Measurements from ENCODE around the gene CTNNA1.
A peak's percentile ranks its signal among the peaks of the same experiment; 100 is the strongest.
"Not testable (repeated sequence)": the region's sequence is repeated elsewhere in the genome, so short reads cannot be mapped to it uniquely, and the experiment has no call there.

CTNNA1 gene

DNA sequence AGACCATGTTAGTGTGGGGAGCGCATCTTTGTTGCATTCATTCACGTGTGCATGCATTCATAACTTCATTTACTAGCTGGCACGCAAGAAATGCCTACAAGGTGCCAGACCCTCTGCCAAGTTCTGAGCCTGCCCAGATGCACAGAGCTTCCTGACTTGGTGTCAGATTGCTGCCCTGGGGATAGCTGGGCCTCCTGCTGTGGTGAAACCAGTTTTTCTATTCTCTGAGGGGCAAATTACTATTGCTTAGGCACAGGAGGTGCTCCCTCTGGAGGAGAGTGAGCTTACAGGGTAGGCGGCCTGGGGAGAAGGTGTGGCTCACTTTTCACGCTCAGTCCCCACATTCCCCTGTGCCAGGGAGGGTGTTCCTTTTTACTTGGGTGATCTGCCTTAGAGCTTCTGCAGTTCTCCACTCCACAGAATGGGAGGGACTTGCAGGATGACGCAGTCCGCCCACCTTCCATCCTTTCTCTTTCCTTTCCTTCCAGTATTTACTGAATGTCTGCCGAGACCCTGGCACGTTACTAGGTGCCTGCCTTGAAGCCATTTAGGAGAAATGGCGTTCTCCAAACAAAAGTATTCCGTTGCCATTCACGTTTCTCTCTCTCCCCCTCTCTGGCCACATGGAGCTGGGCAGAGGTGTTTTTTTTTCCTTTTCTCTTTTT is 27.9 kb upstream of the CTNNA1 start:
- no peak for DNase-seq

DNA sequence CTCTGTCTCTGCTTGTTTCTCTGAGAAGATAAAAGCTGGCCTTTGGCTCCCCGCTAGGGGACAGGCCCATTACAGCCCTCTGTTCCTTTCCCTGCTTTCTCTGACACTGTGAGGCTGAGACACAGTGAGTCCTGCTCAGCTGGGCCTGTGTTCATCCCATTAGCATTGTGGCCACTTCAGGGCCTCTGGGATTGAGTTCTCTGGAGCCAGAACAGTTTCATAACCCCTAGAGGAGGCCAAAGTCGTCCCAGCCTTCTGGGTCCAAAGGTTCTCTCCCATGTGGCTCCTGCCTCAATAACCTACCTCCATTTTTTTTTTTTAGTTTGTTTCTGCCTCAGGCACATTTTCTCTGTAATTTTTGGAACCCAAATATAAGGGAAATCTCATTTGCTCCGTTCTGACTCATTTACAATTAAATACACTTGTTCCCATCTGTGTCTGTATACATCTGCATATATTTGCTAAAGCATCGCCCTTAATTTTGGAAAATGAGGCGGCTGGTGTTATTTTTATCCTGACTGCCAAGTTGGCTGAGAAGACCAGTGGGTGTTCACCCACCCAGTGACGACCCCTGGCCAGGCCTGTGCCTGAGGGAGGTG is 27.3 kb upstream of the CTNNA1 start:
- DNase-seq: no peak

DNA sequence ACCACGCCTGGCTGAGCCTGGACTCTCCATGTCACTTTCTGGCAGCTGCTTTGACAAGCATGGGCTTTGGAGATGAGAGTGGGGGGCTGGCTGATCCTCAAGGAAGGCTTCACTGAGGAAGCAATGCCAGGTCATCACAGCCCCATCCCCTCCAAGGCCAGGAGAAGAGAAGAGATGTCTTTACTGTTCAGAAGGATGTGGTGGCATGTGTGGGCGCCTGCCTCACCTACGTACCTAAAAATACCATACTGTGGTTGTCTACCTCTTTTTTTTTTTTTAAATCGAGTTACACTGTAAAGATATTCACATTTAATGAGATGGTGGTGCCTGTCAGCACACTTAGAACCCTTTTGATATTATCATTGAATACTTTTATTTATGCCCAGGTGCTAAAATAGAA is 26.4 kb upstream of the CTNNA1 start:
- no peak for DNase-seq

DNA sequence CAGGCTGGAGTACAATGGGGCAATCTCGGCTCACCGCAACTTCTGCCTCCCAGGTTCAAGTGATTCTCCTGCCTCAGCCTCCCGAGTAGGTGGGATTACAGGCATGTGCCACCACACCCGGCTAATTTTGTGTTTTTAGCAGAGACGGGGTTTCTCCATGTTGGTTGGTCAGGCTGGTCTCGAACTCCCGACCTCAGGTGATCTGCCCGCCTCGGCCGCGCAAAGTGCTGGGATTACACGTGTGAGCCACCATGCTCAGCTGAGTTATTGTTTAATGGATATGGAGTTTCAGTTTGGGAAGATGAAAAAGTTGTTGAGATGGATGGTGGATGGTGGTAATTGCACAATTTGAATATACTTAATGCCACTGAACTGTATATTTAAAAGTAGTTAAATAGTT is 22.7 kb upstream of the CTNNA1 start:
- DNase-seq: not testable (repeated sequence)

DNA sequence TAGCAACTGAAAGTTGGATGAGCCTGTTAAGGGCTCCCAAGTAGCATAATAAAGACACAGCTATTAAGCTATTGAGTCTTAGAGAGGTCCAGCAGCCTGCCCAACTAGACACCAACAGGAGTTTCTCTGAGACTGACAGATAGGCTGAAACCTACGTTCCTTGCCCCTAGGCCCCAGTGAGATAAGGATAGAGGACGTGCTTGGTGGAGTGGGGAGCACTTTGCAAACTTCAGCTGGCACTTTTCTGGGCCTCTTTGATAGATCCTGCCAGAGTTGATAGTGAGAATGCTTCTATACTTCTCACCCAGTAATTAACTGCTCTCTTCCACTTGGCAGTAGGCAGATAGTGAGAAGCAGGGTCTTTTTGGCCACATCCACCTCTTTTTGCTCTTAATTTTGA is 20.8 kb upstream of the CTNNA1 start:
- DNase-seq: no peak

DNA sequence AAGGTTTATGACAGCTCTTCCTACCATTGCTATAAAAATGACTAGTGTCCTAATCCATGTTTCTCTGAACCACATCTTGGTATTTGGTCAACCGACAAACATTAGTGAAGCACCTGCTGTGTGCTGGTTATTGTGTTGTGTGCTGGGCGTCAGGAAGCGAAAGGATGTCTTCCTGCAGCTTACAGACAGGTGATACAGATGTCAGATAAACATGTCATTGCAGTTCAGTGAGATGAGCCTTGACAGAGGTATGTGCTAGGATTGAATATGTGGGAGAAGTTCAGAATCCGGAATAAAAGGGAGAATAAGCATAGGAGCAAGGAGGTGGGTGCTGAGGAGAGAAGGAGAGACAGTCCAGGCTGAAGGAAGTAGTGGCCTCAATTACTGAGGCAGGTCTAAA is 20.3 kb upstream of the CTNNA1 start:
- no peak for DNase-seq

DNA sequence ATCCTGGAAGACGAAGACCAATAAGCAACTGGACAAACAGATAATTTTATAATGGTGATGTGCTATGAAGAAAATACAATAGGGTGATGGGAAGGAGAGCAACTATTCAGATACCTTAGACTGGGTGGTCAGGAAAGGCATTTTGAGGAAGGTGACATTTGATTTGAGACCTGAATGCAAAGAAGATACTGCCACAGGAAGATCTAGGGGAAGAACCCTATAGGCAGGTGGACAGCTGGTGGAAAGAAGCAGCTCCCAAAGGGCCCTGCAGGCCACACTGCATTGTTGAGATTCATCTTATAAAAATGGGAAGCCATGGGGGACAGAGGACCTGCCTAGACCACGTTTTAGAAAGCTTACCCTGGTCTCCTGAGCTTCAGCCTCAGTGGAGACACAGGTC is 19.7 kb upstream of the CTNNA1 start:
- no peak for DNase-seq

DNA sequence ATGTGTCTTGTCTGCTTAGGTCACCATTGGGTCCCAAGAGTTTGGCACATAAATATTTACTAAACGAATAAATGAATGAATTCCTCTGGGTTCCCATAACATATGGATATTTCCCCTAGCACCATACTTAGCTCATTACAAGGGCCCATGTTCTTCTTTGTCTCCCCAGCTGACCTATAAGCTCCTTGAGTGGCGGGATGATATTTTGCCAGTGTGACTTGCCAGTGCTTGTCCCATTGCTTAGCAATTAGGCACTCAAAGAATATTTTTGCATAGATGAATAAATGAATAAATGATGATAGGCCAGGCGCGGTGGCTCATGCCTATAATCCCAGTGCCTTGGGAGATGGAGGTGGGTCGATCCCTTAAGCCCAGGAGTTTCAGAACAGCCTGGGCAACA is 16.9 kb upstream of the CTNNA1 start:
- no peak for DNase-seq

DNA sequence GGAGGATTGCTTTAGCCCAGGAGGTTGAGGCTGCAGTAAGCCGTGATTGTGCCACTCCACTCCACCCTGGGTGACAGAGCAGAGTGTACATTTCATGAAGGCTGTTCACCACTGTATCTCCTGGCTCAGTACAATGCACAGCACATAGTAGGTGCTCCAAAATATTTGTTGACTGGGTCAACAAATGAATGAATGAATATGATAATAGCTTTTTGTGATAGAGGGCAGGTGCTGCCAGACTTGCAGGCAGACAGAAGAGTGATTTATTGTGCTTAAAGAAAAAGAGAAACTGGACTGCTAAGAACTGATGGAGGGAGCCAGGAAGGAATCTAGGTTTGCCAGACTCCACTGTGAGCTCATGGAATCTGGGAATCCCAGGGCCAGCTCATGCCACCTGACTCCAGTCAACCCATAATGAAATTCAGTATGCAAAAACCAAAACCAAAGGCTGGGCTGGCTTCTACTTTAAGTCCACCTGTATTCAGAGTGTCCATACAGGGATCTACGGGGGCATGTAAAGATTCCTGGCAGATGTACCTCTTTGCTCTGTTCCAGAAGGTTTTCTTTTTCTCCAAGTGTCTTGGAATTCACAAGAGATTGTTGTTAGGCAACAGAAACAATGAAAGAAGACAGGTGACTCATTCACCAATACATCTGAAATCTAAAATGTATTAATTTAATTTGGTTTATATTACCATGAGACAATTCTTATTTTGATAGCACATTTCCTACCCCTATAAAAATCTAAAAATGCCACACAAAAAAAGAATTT is 15.5 kb upstream of the CTNNA1 start:
- DNase-seq: no peak

DNA sequence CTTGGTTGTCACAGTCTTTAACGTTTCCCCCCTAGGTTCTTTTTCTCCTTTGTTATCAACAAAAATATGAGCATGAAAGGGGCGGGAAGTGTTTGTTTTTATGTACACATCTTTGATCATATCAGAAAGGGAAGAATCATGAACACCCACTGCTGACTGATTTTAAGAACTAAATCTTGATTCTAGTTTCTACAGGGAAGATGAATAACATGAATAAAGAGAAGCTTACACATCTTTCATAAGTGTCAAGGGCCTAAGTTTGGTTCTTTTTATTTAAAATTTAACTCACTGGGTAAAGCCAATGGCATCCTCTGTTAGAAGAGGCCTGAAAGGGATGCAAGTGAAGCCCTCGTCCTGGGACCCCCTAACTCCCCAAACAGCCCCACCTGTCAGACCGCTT is 14.8 kb upstream of the CTNNA1 start:
- no peak for DNase-seq

DNA sequence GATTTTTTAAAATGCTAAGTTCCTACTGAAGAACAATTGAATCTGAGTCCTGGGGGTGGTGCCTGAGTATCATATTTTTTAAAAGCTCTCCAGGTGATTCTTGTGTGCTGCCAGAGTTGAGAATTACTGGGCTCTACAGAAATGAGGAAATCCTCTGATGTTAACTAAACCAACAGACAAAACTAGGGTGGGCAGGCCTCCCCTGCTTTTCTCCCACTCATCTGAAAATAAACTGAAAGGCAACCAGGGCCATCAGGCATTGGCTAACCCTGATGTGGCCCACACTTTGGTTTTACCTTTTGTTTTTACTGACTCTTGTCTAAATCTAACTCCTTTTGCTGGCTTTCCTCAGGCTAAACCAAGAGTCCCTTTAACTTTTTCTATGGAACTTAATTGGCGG is 13.3 kb upstream of the CTNNA1 start:
- no peak for DNase-seq

DNA sequence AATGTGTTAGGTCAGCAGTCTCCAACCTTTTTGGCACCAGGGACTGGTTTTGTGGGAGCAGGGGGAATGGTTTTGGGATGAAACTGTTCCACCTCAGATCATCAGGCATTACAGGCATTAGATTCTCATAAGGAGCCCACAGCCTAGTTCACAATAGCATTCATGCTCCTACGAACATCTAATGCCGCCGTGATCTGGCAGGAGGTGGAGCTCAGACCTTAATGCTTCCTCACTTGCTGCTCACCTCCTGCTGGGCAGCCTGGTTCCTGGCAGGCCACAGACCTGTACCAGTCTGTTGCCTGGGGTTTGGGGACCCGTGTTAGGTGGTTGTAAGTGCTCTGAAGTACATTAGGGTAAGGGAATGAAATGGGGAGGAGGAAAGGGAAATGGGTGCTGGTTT is 9.7 kb upstream of the CTNNA1 start:
- peak; percentile 52 for DNase-seq

DNA sequence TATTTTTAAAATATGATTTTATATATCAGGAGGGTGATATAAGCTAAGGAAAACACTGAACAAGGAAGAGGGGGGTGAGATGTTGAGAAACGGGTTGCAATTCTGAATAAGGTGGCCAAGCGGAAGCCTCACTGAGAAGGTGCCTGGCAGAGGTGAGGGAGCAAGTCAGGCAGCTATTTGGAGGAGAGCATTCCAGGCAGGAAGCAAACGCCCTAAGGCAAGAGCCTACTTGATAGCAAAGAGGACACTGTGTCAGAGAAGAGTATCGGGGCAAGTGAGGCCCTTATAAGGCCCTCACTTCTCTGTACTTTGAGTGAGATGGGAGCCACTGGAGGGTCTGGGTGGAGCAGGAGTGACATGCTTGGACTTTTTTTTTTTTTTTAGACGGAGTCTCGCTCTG is 8.0 kb upstream of the CTNNA1 start:
- DNase-seq: peak; percentile 17

DNA sequence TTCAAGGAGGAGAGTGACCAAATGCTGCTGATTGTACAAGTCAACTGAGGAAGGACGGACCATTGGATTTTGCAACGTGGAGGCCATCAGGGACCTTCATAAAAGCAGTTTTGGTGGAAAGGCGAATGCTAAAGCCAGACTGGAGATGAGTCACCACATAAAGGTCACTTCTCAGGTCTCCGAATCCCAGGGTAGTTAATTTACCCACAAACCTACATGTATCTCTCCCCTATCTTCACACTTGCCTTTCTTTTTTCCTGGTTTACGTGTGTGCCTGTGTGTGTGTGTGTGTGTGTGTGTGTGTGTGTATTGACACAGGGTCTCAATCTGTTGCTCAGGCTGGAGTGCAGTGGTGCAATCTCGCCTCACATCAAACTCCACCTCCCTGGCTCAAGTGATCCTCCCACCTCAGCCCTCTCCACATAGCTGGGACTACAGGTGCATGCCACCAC is 4.6 kb upstream of the CTNNA1 start:
- no peak for DNase-seq

DNA sequence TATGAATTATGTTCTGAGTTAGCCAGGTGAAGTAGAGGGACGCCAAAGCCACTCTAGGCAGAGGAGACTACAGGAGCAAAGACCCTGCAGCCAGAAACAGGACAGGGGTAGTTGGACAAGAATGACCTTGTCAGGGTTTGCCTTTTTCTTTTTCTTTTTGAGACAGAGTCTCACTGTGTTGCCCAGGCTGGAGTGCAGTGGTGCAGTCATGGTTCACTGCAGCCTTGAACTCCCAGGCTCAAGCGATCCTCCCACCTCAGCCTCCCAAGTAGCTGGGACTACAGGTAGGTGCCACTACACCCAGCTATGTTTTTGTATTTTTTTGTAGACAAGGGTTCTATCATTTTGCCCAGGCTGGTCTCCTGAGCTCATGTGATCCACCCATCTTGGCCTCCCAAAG is 1.9 kb upstream of the CTNNA1 start:
- not testable (repeated sequence) for DNase-seq

DNA sequence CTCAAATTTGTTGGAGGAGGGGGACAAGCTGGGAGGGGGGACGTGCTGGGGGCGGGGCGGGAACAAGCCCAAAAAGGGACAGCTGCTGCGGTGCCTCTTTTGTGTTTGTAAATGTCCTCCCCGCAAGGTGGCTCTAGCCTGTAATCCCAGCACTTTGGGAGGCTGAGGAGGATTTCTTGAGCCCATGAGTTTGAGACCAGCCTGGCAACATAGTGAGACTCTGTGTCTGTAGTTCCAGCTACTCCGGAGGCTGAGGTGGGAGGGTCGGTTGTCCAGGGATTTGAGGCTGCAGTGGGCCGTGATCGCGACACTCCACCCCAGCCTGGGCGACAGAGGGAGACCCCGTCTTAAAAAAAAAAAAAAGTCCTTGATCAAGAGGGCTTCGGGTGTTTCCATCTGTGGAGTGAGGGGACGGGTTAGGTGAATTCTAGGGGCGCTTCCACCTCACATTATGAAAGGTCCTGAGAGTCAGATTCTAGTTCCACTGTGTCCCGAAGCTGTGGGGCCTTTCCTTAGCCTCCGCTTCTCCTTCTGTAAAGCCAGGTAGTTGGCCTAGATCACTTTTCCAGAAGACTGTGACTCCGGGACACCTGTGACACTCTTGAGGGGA is 779 bp upstream of the CTNNA1 start:
- no peak for DNase-seq

DNA sequence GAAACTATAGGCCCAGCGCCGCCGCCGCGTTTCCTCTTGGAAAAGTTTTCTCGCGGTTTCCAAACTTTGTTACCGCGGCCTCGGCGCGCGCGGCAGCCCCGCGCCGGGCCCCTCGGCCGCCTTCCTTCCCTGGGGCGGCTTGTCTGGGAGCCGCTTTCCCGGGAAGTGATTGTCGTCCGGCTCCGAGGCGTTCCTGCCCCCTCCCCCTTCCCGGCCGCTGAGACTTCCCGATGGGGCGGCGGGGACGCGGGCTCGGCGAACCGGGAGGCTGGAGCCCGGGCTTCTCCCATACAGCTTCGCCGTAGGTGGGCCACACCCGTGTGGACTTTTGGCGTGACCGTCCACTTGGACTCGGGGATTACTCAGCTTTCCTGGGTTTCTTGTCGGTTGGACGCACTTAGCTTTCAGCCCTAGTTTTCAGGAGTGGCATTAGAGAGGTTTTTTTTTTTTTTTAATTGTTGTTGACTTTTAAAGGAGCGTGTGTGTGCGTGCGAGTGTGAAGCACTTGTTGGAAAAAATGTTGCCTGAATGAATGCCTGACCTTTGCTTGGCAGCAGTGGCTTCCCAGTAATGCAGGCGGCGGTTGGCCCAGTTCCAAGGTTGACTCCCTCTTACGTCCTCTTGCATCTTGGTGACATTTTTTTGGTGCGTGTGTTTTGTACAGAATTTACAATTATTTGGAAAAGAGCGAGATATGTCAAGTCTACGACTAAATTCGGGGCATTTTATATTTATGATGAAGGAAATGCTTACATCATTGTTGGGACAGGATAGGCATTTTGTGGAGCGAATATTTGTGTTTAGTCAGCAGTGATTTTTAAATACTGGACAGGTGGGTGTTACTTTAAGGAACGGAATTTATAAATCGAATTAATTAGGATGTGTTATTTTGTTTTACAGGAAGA is 821 bp downstream of the CTNNA1 start:
- peak; percentile 79 for DNase-seq

DNA sequence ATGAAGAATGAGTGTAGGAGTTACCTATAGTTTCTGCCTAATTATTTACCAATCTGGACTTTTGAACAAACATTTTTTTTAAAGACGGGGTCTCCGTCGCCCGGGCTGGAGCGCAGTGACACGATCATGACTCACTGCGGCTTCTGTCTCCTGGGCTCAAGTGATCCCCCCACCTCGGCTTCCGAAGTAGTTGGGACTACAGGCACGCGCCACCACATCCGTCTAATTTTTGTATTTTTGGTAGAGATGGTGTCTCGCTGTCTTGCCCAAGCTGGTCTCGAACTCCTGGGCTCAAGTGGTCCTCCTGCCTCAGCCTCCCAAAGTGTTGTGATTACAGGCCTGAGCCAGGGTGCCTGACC is 1.5 kb downstream of the CTNNA1 start:
- no peak for DNase-seq

DNA sequence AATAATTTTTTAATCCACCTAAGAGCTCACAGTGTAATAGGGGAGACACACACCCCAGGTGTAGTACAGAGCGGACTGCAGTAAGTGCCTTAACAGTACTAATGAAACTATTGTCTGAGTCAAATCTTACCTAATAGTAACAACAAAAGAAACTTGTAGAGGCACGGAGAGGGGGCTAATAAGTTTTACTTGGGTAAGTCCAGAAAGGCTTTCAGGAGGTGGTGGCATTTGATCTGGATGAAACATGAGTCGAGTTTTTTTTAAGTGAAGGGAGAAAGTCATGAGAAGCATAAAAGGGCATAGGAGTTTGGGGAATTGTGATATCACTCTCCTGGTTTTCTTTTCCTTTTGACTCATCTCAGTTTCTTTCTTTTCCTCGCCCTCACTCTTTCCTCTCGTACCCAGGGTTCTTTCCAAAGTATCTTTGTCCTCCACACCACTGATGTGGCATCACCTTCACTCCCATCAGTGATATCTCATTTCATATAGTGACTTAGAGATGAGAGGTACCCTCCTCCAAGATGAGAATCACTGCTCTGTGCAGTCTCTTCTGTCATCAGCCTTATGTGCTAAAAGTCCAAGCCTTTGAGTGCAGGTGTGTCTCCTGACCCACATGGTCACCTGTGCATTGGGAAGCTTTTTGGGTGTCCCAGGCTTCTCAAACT is 2.0 kb downstream of the CTNNA1 start:
- no peak for DNase-seq

DNA sequence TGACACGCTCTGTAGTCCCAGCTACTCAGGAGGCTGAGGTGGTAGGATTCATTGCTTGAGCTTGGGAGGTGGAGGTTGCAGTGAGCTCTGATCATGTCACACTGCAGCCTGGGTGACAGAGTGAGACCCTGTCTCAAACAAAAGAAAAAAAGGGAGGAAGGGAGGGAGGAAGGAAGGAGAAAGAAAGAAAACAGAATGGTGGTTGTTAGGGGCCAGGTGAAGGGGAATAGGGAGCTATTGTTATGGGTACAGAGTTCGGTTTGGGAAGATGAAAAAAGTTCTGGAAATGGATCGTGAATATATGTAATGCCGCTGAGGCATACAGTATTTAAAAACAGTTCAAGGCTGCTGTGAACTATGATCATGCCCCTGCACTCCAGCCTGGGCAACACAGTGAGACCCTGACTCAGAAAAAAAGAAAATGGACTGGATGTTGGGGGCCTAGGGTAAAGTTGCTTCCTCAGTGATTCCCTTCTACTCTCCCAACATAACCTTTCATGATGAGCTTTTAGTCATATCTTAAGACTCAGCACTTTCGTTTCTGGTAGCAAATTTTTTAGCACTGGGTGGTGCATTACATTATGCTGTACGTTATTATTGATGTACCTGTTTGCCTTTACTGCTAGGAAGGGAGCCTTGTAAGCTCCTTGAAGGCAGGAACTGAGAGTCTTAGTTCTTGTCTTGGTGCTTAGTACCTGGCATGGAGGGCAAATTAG is 4.0 kb downstream of the CTNNA1 start:
- no peak for DNase-seq

DNA sequence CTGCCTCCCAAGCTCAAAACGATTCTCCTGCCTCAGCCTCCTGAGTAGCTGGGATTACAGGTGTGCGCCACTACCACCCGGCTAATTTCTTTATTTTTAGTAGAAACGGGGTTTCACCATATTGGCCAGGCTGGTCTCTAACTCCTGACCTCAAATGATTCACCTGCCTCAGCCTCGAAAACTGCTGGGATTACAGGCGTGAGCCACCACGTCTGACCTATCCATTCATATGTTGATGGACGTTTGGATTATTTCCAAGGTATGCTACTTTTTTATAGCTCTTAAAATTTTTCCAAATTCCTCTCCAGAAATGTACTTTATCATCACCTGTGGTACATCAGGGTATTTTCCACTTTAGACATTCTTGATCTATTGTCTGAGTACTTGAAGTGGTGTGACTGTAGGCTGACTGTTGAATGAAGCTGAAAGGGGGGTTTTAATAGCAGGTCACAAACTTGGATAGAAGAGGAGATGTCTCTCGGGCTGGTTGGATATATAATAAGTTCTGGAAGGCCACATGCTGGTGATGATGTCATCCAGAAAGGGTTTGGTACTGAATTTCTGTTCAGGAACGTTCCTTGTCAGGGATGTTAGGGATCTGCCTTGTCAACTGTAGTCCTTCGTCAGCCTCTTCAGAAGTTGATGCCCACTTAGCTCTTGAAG is 7.4 kb downstream of the CTNNA1 start:
- no peak for DNase-seq
